Tibial nerve (tissue), 4 donors: Measurements from ENCODE around the gene HMOX1. TPM values are rescaled to one million over a fixed set of nuclear protein-coding genes. Genes with fewer than 3 reads are reported as not detected.

ENCODE experiments used
- DNase-seq, 2 donors: peaks; one replicate each; pipeline ENCODE4 v3.0.0-alpha.2; 2019; ENCODE audit warnings: low spot score in 2 of 2
- H3K27ac ChIP-seq, 4 donors: fragments of 200-600 bp; sonication (generic) in 3 of 4; one replicate each; pipeline ENCODE4 v1.5.1; 2017 to 2019; ENCODE audit warnings: mild to moderate bottlenecking in 1 of 4
- H3K27me3 ChIP-seq, 2 donors: fragments of 200-600 bp; sonication (generic) in 1 of 2; one replicate each; pipeline versions ENCODE4 v1.5.1 to v1.6.0; 2017 to 2019
- H3K36me3 ChIP-seq, 3 donors: fragments of 200-600 bp; sonication (generic); one replicate each; pipeline ENCODE4 v1.5.1; 2018 to 2019
- H3K4me1 ChIP-seq, 4 donors: fragments of 200-600 bp; sonication (generic) in 3 of 4; one replicate each; pipeline ENCODE4 v1.5.1; 2017 to 2019
- H3K4me3 ChIP-seq, 4 donors: fragments of 200-600 bp; sonication (generic) in 3 of 4; one replicate each; pipeline ENCODE4 v1.5.1; 2017 to 2019; ENCODE audit warnings: mild to moderate bottlenecking in 1 of 4, moderate library complexity in 1 of 4
- H3K9me3 ChIP-seq, 4 donors: fragments of 200-600 bp; sonication (generic) in 3 of 4; one replicate each; pipeline ENCODE4 v1.5.1; 2017 to 2019
- EP300 ChIP-seq, 2 donors: sonication (generic); formaldehyde crosslinking; IDR thresholded peaks; one replicate each; pipeline ENCODE4 v1.6.1; 2017; ENCODE audit warnings: antibody characterized with exemption in 2 of 2, mild to moderate bottlenecking in 1 of 2
- POLR2A ChIP-seq, 2 donors: fragments of 450-650 bp; IDR thresholded peaks; one replicate each; pipeline ENCODE4 v1.6.1; 2017; ENCODE audit warnings: antibody characterized with exemption in 2 of 2, mild to moderate bottlenecking in 2 of 2, moderate library complexity in 2 of 2
- WGBS, 2 donors: methylation state at CpG; one replicate each; pipeline ENCODE4 v1.1.5; 2018; 5-methylcytosine and 5-hydroxymethylcytosine counted together
- total RNA-seq, 4 donors: library from RNA; depleted of rRNA; stranded (reverse); fragments of >200 nt; gene quantifications; one replicate each; pipeline ENCODE4 v1.1.0, GENCODE V29; 2016
- TF ChIP-seq, protein P1 (sequence below), 5 experiments: fragments of 200-600 bp in 3 of 5; fragments of 450-650 bp in 2 of 5; sonication (generic) in 3 of 5; IDR thresholded peaks; one replicate each; pipeline ENCODE4 v1.5.1; 2016 to 2019; ENCODE audit warnings: antibody characterized with exemption in 5 of 5, mild to moderate bottlenecking in 3 of 5, moderate library complexity in 2 of 5

HMOX1 gene
- total RNA-seq, 4 donors from 2014 or later, result 7.5 to 53.7 (median 19.0) TPM

DNA sequence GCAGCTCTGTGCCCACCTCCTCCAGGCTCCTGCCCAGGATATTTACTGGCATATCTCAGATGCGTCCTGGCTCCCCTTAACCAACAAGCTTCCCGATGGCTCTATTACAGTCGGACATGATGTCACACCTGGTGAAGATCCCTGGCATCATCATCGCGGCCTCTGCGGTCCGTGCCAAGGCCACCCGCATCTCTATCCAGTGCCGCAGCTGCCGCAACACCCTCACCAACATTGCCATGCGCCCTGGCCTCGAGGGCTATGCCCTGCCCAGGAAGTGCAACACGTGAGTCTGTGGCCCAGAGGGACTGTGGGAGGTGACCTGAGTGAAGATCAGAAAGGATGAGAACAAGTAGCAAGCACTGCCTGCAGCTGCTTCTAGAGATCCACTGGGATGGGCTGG is 25.5 kb downstream of the HMOX1 start:
- WGBS, 2 donors, result 92 to 94% methylated on average over 13 of the region's 13 CpGs
- no peak for DNase-seq
- Histone ChIP-seq H3K36me3 (peaks cover 5 to 87% (median 10%) of the 10 kb centered on the region in 3 donors), H3K9me3 (no peaks in the 10 kb centered on the region), H3K4me3 (no peak overlapping the region), H3K4me1 (peaks cover 0 to 5% (median 2%) of the 10 kb centered on the region in 4 donors), H3K27me3 (no peaks in the 10 kb centered on the region), H3K27ac (no peak overlapping the region)
- TF ChIP-seq, protein P1, sequence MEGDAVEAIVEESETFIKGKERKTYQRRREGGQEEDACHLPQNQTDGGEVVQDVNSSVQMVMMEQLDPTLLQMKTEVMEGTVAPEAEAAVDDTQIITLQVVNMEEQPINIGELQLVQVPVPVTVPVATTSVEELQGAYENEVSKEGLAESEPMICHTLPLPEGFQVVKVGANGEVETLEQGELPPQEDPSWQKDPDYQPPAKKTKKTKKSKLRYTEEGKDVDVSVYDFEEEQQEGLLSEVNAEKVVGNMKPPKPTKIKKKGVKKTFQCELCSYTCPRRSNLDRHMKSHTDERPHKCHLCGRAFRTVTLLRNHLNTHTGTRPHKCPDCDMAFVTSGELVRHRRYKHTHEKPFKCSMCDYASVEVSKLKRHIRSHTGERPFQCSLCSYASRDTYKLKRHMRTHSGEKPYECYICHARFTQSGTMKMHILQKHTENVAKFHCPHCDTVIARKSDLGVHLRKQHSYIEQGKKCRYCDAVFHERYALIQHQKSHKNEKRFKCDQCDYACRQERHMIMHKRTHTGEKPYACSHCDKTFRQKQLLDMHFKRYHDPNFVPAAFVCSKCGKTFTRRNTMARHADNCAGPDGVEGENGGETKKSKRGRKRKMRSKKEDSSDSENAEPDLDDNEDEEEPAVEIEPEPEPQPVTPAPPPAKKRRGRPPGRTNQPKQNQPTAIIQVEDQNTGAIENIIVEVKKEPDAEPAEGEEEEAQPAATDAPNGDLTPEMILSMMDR (IDR thresholded peaks at IDR 0.05), result no peak
- TF ChIP-seq POLR2A (IDR thresholded peaks at IDR 0.05), result no peak
- TF ChIP-seq EP300 (IDR thresholded peaks at IDR 0.05), result no peak

DNA sequence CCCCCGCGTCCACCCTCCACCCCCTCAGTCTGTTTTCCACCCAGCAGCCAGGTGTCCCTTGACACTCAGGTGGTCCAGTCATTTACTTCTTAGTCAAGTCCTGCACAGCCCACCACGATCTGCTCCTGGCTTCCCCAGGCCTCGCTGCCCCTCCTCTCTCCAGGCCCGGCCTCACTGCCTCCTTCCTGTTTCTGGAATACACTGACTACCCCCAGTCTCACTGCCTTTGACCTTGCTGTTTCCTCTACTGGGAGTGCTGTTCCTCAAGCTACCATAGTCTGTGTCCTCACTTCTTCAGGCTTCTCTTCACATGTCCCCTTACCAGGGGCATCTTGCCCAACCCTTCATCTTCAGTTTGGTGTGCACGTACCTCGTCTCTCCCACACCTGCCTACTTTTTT is 26.5 kb downstream of the HMOX1 start:
- WGBS, 2 donors, result 66 to 68% methylated on average over 7 of the region's 7 CpGs
- no peak for DNase-seq
- H3K9me3 ChIP-seq, result no peaks in the 10 kb centered on the region
- H3K36me3 ChIP-seq, result peaks cover 5 to 96% (median 16%) of the 10 kb centered on the region in 3 donors
- TF ChIP-seq, protein P1 (IDR thresholded peaks at IDR 0.05), result no peak
- TF ChIP-seq EP300 (IDR thresholded peaks at IDR 0.05) (no peak), POLR2A (IDR thresholded peaks at IDR 0.05) (no peak)
- no peak overlapping the region for H3K4me3 ChIP-seq
- H3K27ac ChIP-seq, result no peak overlapping the region
- H3K4me1 ChIP-seq, result peaks cover 0 to 4% (median 0%) of the 10 kb centered on the region in 4 donors
- no peaks in the 10 kb centered on the region for H3K27me3 ChIP-seq

DNA sequence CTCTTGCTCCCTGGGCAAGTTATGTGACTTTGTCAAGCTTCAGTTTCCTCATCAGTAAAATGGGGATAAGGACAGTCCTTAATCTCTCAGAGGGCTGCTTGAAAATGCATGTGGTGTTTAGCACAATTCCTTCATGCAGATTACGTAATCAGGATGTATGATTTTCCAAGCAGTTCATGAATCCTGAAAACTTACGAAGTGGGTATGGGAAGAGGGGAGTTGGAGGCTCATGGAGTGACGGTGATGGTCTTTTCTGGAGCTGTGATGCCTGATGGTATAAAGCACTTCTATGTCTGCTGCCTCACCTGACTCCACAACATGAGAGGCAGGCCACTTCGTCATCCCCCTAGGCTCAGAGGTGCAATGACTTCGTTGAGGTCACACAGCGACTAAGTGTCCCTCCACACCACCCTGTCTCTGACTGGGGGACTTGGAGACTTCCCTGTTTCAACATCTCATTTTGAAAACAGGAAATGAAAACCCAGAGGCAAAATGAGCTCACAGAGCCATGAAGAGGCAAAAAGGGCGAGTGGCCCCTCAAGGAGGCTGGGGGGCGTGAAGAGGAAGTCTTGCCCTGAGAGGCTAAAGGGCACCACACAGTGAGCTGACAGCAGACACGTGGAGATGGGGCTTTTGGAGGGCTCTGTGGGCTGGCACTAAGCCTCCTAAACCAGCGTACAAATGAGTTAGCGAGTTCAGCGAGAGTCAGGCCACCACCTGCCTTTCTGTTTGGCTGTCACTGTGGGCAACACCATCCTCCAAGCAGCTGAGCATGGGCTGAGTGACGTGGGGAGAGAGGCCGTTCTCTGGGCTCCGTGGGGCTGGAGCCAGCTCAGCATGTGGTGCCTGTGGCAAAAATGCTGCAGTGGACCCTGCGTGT is 29.1 kb downstream of the HMOX1 start:
- WGBS, 2 donors, result 77 to 79% methylated on average over 16 of the region's 16 CpGs
- Histone ChIP-seq H3K27ac (peak overlapping the region in 2 of 4 donors; percentile 58 to 64), H3K9me3 (no peaks in the 10 kb centered on the region), H3K36me3 (peaks cover 8 to 100% (median 11%) of the 10 kb centered on the region in 3 donors), H3K27me3 (no peaks in the 10 kb centered on the region), H3K4me3 (no peak overlapping the region), H3K4me1 (peaks cover 0 to 4% (median 0%) of the 10 kb centered on the region in 4 donors)
- DNase-seq, result no peak
- TF ChIP-seq, protein P1 (IDR thresholded peaks at IDR 0.05), result no peak
- TF ChIP-seq EP300 (IDR thresholded peaks at IDR 0.05) (peak in 1 of 2 donors; percentile 50), POLR2A (IDR thresholded peaks at IDR 0.05) (no peak)

DNA sequence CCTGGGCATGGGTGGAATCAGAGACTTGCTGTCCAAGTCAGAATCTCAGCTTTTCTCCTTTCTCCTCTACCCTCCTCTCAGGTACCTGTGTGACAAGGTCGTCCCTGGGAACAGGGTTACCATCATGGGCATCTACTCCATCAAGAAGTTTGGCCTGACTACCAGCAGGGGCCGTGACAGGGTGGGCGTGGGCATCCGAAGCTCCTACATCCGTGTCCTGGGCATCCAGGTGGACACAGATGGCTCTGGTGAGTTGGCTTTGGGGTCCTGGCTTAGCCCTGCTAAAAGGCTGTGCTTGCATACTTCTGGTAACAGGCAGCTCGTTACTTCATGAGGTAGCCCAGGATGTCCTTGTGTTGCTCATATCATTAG is 29.8 kb downstream of the HMOX1 start:
- H3K27ac ChIP-seq, result peak overlapping the region in 2 of 4 donors; percentile 58 to 64
- WGBS, 2 donors, result 85 to 93% methylated on average over 6 of the region's 6 CpGs
- TF ChIP-seq EP300 (IDR thresholded peaks at IDR 0.05) (no peak), POLR2A (IDR thresholded peaks at IDR 0.05) (no peak)
- TF ChIP-seq, protein P1 (IDR thresholded peaks at IDR 0.05), result no peak
- H3K27me3 ChIP-seq, result no peaks in the 10 kb centered on the region
- peaks cover 8 to 100% (median 11%) of the 10 kb centered on the region in 3 donors for H3K36me3 ChIP-seq
- DNase-seq, result no peak
- peaks cover 0 to 4% (median 0%) of the 10 kb centered on the region in 4 donors for H3K4me1 ChIP-seq
- no peak overlapping the region for H3K4me3 ChIP-seq
- H3K9me3 ChIP-seq, result no peaks in the 10 kb centered on the region

DNA sequence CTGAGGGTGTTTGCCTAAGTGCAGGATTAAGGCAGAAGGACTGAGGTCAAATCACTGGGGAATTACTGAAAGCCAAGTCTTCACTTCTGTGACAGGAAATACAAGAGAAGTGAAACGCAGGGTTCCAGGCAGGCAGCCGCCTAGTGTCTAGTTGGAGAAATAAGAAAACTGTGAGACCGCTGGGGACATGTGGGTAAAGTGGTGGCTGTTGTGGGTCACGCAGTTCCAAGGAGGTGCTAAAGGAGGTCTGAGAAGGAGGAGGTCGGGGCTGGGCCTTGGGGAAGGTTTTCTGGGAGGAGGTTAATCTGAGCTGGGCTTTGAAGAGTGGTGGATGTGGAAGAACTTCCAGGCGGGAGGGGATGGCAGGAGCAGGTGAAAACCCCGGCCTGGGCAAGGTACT is 30.2 kb downstream of the HMOX1 start:
- Histone ChIP-seq H3K27me3 (no peaks in the 10 kb centered on the region), H3K9me3 (no peaks in the 10 kb centered on the region), H3K4me1 (peaks cover 0 to 4% (median 0%) of the 10 kb centered on the region in 4 donors), H3K27ac (peak overlapping the region in 2 of 4 donors; percentile 58 to 64), H3K36me3 (peaks cover 8 to 100% (median 11%) of the 10 kb centered on the region in 3 donors), H3K4me3 (no peak overlapping the region)
- WGBS, 2 donors, result 76% methylated on average over 7 of the region's 7 CpGs
- no peak for DNase-seq
- TF ChIP-seq POLR2A (IDR thresholded peaks at IDR 0.05) (no peak), EP300 (IDR thresholded peaks at IDR 0.05) (no peak)
- TF ChIP-seq, protein P1 (IDR thresholded peaks at IDR 0.05), result no peak
